ENCODE data around the gene IFNL4.

IFNL4 gene

DNA sequence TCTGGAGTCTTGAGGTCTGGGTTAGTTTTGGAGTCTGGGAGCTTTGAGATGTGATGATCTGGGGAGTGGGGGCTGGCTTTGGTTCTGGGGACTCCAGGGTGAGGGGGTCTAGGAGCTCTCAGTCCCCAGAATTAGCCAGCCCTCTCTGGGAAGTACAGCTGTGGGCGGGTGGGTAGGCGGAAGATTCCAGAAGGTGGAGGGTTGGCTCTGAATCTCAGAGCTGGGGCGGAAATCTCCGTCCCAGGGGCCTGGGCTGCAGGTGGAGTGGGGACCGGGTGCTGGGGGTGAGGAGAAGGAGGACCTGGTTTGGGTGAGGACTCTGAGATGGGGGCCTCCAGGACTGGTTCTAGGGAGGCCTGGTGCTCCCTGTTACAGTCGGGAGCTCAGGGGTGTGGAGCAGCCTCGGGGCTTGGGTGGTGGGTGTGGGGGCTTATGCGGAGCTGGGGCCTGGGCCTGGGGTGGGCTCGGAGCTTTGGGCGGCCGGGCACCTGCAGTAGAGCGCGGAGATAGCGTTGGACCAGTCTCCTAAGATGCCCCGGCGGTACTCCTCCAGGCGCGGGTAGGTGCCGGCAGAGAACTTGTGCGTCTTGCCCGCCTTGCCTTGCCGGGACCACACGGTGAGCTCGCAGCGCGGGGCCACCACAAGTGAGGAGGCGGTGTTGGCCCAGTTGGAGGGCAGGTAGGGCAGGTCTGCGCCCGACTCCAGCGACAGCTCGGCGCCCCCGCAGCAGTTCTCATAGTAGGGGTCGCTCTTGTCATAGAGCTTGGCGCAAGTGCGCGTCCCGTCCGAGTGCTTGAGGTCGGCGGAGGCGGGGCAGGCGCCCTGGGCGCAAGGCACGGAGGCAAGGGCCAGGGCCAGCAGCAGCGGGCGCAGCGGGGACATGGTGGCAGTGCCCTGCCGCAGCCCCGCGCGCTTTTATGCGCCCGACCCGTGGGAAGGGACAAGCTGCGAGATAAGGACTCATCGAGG lies 45.0 kb downstream of the IFNL4 start, which contains the start of gene SYCN:
TSS of gene SYCN (minus strand) at position 892 of the 970 bp plus-strand sequence. CDS start at position 883, 9 bp downstream.
- H2AFZ ChIP-seq (ENCODE audit: low read length), result no peak within 1 kb of the TSS

DNA sequence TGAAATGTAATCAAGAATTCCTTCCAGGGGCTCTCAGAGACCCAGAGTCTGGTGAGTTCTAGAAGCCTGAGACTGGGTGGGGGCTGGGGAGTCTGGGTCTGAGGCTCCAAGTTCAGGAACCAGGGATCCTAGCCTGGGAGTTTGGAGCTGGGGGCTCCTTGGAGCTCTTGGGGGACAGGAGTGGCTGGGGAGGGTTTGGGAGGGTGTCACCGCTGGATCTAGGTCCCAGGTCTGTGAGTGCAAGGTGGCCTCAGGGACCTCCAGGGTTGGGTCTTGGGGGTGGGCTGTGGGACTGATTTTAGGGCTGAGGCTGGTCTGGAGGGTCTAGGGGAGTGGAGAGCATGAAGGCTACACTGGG lies 45.7 kb downstream of the IFNL4 start:
- H3F3A ChIP-seq (ENCODE audit: insufficient read depth, low read length), result no peaks in the 10 kb centered on the region
- no peaks in the 10 kb centered on the region for H3K4me1 ChIP-seq (ENCODE audit: insufficient read depth, low read length, severe bottlenecking)
- no peak overlapping the region for H3K4me2 ChIP-seq (ENCODE audit: low read length)
- H3K27me3 ChIP-seq (ENCODE audit: insufficient read depth, low read length), result 0 out of 2 replicates have a peak, but pooled peaks cover 5% of the 10 kb centered on the region
- H3K9me2 ChIP-seq (ENCODE audit: low read depth, low read length), result no peaks in the 10 kb centered on the region
- no peak overlapping the region for H2AFZ ChIP-seq (ENCODE audit: low read length)
- no peak overlapping the region for H3K4me3 ChIP-seq (ENCODE audit: low read depth, low read length, poor library complexity, severe bottlenecking)
- no peak overlapping the region for H3K9ac ChIP-seq (ENCODE audit: low read length)
- no peaks in the 10 kb centered on the region for H4K20me1 ChIP-seq (ENCODE audit: insufficient read depth, low read length)
- no peak overlapping the region for H3K27ac ChIP-seq (ENCODE audit: low read depth, low read length, poor library complexity, severe bottlenecking)
- TF ChIP-seq EZH2 (IDR thresholded peaks at IDR 0.05; ENCODE audit: borderline replicate concordance, low read length), result no peak
- TF ChIP-seq, protein P1, sequence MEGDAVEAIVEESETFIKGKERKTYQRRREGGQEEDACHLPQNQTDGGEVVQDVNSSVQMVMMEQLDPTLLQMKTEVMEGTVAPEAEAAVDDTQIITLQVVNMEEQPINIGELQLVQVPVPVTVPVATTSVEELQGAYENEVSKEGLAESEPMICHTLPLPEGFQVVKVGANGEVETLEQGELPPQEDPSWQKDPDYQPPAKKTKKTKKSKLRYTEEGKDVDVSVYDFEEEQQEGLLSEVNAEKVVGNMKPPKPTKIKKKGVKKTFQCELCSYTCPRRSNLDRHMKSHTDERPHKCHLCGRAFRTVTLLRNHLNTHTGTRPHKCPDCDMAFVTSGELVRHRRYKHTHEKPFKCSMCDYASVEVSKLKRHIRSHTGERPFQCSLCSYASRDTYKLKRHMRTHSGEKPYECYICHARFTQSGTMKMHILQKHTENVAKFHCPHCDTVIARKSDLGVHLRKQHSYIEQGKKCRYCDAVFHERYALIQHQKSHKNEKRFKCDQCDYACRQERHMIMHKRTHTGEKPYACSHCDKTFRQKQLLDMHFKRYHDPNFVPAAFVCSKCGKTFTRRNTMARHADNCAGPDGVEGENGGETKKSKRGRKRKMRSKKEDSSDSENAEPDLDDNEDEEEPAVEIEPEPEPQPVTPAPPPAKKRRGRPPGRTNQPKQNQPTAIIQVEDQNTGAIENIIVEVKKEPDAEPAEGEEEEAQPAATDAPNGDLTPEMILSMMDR (IDR thresholded peaks at IDR 0.05; ENCODE audit: low read length), result no peak
- no peaks in the 10 kb centered on the region for H3K36me3 ChIP-seq (ENCODE audit: insufficient read depth, low read length)
- no peaks in the 10 kb centered on the region for H3K9me3 ChIP-seq (ENCODE audit: low read length)
- no peaks in the 10 kb centered on the region for H3K79me2 ChIP-seq (ENCODE audit: insufficient read depth, low read length)

More for the DNA sequence above, 45.0 kb downstream of the IFNL4 start, which contains the start of gene SYCN:
- TF ChIP-seq, protein P1 (IDR thresholded peaks at IDR 0.05; ENCODE audit: low read length), result no peak
- no peak for TF ChIP-seq EZH2 (IDR thresholded peaks at IDR 0.05; ENCODE audit: borderline replicate concordance, low read length)
- Histone ChIP-seq H3K36me3 (ENCODE audit: insufficient read depth, low read length) (no peaks in the 10 kb centered on the region), H3K79me2 (ENCODE audit: insufficient read depth, low read length) (no peaks in the 10 kb centered on the region), H4K20me1 (ENCODE audit: insufficient read depth, low read length) (no peaks in the 10 kb centered on the region), H3K9me3 (ENCODE audit: low read length) (no peaks in the 10 kb centered on the region), H3K9me2 (ENCODE audit: low read depth, low read length) (no peaks in the 10 kb centered on the region), H3K27me3 (ENCODE audit: insufficient read depth, low read length) (0 out of 2 replicates have a peak, but pooled peaks cover 5% of the 10 kb centered on the region), H3K4me2 (ENCODE audit: low read length) (no peak within 1 kb of the TSS), H3K4me3 (ENCODE audit: low read depth, low read length, poor library complexity, severe bottlenecking) (no peak within 1 kb of the TSS), H3K9ac (ENCODE audit: low read length) (no peak within 1 kb of the TSS), H3F3A (ENCODE audit: insufficient read depth, low read length) (no peaks in the 10 kb centered on the region), H3K27ac (ENCODE audit: low read depth, low read length, poor library complexity, severe bottlenecking) (no peak within 1 kb of the TSS), H3K4me1 (ENCODE audit: insufficient read depth, low read length, severe bottlenecking) (no peaks in the 10 kb centered on the region)

DNA sequence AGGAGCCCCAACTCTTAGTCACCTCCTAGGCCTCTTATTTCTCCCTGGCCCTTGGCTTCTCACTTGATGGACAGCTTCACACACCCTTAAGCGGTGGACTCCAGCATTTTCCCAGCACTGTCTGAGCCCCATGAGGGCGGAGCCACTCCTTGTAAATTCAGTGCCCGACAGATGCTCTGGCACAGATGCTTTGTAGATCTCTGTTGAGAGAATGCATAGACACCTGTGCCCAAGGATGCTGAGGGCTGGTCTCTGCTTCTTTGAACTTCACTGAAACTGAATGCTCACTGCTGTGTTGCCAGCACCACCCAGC lies 47.9 kb downstream of the IFNL4 start:
- no peaks in the 10 kb centered on the region for H3K79me2 ChIP-seq (ENCODE audit: insufficient read depth, low read length)
- no peaks in the 10 kb centered on the region for H3K9me3 ChIP-seq (ENCODE audit: low read length)
- H3K4me2 ChIP-seq (ENCODE audit: low read length), result no peak overlapping the region
- TF ChIP-seq, protein P1 (IDR thresholded peaks at IDR 0.05; ENCODE audit: low read length), result no peak
- TF ChIP-seq EZH2 (IDR thresholded peaks at IDR 0.05; ENCODE audit: borderline replicate concordance, low read length), result no peak
- no peak overlapping the region for H3K9ac ChIP-seq (ENCODE audit: low read length)
- no peaks in the 10 kb centered on the region for H4K20me1 ChIP-seq (ENCODE audit: insufficient read depth, low read length)
- H2AFZ ChIP-seq (ENCODE audit: low read length), result no peak overlapping the region
- H3F3A ChIP-seq (ENCODE audit: insufficient read depth, low read length), result no peaks in the 10 kb centered on the region
- H3K36me3 ChIP-seq (ENCODE audit: insufficient read depth, low read length), result no peaks in the 10 kb centered on the region
- no peak overlapping the region for H3K4me3 ChIP-seq (ENCODE audit: low read depth, low read length, poor library complexity, severe bottlenecking)
- no peaks in the 10 kb centered on the region for H3K4me1 ChIP-seq (ENCODE audit: insufficient read depth, low read length, severe bottlenecking)
- H3K27me3 ChIP-seq (ENCODE audit: insufficient read depth, low read length), result no peaks in the 10 kb centered on the region
- no peaks in the 10 kb centered on the region for H3K9me2 ChIP-seq (ENCODE audit: low read depth, low read length)
- H3K27ac ChIP-seq (ENCODE audit: low read depth, low read length, poor library complexity, severe bottlenecking), result no peak overlapping the region

All from OCI-LY1 (cell line).